ENCODE results near the gene EXT2. TPM values are rescaled to one million over a fixed set of nuclear protein-coding genes. Genes with fewer than 3 reads are reported as not detected.

Gene EXT2
- total and polyA plus RNA-seq, 2 of the 13 experiments (the other 11 are each of a cell fraction or from before 2014, with no cell fraction given): 61.5 to 68.7 TPM

- TF ChIP-seq SALL2 (CRISPR knock-in tag; IDR thresholded peaks at IDR 0.05): no peak
- no peak for TF ChIP-seq THRA (CRISPR knock-in tag; IDR thresholded peaks at IDR 0.05; ENCODE audit: borderline replicate concordance)
- TF ChIP-seq LCORL (IDR thresholded peaks at IDR 0.05): no peak
- TF ChIP-seq LCORL (CRISPR knock-in tag; IDR thresholded peaks at IDR 0.05): no peak
- TF ChIP-seq ZNF792 (CRISPR knock-in tag; IDR thresholded peaks at IDR 0.05): no peak
Measured at GRCh38 chr11:44127130-44127529, 31.7 kb downstream of the EXT2 start (continued).

GRCh38 chr11:44128729-44129128, 33.3 kb downstream of the EXT2 start:
- H3K9me3 ChIP-seq (ENCODE audit: low read length): no peaks in the 10 kb centered on the region
- BruUV-seq (replicated peaks): no TSS peak
- no peak overlapping the region for H3K27ac ChIP-seq (ENCODE audit: extremely low read length, insufficient read depth, low read length)
- no peak for TF ChIP-seq NR2F1 (CRISPR knock-in tag; IDR thresholded peaks at IDR 0.05)
- TF ChIP-seq ZFP36 (IDR thresholded peaks at IDR 0.05; ENCODE audit: borderline replicate concordance, low read depth, low read length, partially characterized antibody): no peak
- no peak for TF ChIP-seq HOMEZ (CRISPR knock-in tag; IDR thresholded peaks at IDR 0.05; ENCODE audit: low read depth)
- TF ChIP-seq, protein P1, sequence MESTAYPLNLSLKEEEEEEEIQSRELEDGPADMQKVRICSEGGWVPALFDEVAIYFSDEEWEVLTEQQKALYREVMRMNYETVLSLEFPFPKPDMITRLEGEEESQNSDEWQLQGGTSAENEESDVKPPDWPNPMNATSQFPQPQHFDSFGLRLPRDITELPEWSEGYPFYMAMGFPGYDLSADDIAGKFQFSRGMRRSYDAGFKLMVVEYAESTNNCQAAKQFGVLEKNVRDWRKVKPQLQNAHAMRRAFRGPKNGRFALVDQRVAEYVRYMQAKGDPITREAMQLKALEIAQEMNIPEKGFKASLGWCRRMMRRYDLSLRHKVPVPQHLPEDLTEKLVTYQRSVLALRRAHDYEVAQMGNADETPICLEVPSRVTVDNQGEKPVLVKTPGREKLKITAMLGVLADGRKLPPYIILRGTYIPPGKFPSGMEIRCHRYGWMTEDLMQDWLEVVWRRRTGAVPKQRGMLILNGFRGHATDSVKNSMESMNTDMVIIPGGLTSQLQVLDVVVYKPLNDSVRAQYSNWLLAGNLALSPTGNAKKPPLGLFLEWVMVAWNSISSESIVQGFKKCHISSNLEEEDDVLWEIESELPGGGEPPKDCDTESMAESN (CRISPR knock-in tag; conservative IDR thresholded peaks at IDR 0.05): no peak
- TF ChIP-seq SALL2 (CRISPR knock-in tag; IDR thresholded peaks at IDR 0.05): no peak
- TF ChIP-seq ZNF253 (CRISPR knock-in tag; IDR thresholded peaks at IDR 0.05; ENCODE audit: borderline replicate concordance): no peak
- TF ChIP-seq NFE2L1 (CRISPR knock-in tag; IDR thresholded peaks at IDR 0.05; ENCODE audit: borderline replicate concordance): no peak
- no peak for TF ChIP-seq SETDB1 (CRISPR knock-in tag; IDR thresholded peaks at IDR 0.05; ENCODE audit: borderline replicate concordance)
- TF ChIP-seq ZNF101 (CRISPR knock-in tag; IDR thresholded peaks at IDR 0.05; ENCODE audit: borderline replicate concordance, low read depth): no peak
- no peak for TF ChIP-seq ZNF512B (CRISPR knock-in tag; IDR thresholded peaks at IDR 0.05; ENCODE audit: borderline replicate concordance)
- TF ChIP-seq REXO4 (CRISPR knock-in tag; IDR thresholded peaks at IDR 0.05; ENCODE audit: borderline replicate concordance): no peak
- no peak overlapping the region for H3K4me3 ChIP-seq (replicated peaks in 1 of 3; ENCODE audit: insufficient read depth in 1 of 3, low read depth in 2 of 3, low read length in 3 of 3)
- intact Hi-C loops (cut with micrococcal nuclease; ENCODE audit: unreplicated experiment): no loop called here
- WGBS (ENCODE audit: low lambda C conversion rate): 93% methylated on average over 3 of the region's 3 CpGs
- FAIRE-seq (no peak), ATAC-seq (no peak), DNase-seq (ENCODE audit: low spot score) (no peak)
- peaks cover 13% of the 10 kb centered on the region for H3K4me1 ChIP-seq (ENCODE audit: insufficient read depth, low read length)
- peaks cover 8 to 54% of the 10 kb centered on the region in 2 experiments for H3K36me3 ChIP-seq (replicated peaks in 1 of 2; ENCODE audit: control insufficient read depth in 1 of 2, insufficient read depth in 2 of 2, low read length in 2 of 2)
- no peaks in the 10 kb centered on the region for H3K79me2 ChIP-seq (ENCODE audit: insufficient read depth, low read length)
- no peak overlapping the region for H2AFZ ChIP-seq (ENCODE audit: low read length)
- in situ Hi-C loops (cut with HindIII; ENCODE audit: extremely low pct_ligation_motif_present, low pct_unique_long_range_greater_than_20kb): no loop called here
- peaks cover 8% of the 10 kb centered on the region; the same call in 1 of the 2 replicates for H4K20me1 ChIP-seq (ENCODE audit: insufficient read depth, low read length)
- ChIA-PET CTCF (ENCODE audit: low intra/inter-chr PET ratio, low total read pairs) (no interaction called here), POLR2A (no interaction called here)
- H3K9ac ChIP-seq (ENCODE audit: insufficient read depth, low read depth, low read length): no peak overlapping the region
- H3K27me3 ChIP-seq (ENCODE audit: control insufficient read depth in 1 of 2, insufficient read depth in 2 of 2, low read length in 2 of 2): no peaks in the 10 kb centered on the region
- H3K4me2 ChIP-seq (ENCODE audit: low read depth, low read length): no peak overlapping the region
